GM21515 (cell line): Measurements from ENCODE around the gene BRD2.

Experiments used
- ATAC-seq: cut with Tn5 transposase; IDR thresholded peaks from one replicate; pipeline ENCODE4 v1.9.1; 2021; ENCODE audit not compliant: unreplicated experiment

Gene BRD2

GRCh38 chr6:32971242-32971580 lies 2.8 kb downstream of the BRD2 start:
- no peak for ATAC-seq

- ATAC-seq = peak; percentile 47
These were observed 3.4 kb downstream of the BRD2 start for GRCh38 chr6:32971581-32972352.

GRCh38 chr6:32972353-32973143 lies 4.2 kb downstream of the BRD2 start:
- no peak for ATAC-seq

GRCh38 chr6:32973144-32974015 lies 5.0 kb downstream of the BRD2 start:
- no peak for ATAC-seq

GRCh38 chr6:32974016-32974333 lies 5.6 kb downstream of the BRD2 start:
- no peak for ATAC-seq

GRCh38 chr6:32974541-32975308 lies 6.3 kb downstream of the BRD2 start:
- no peak for ATAC-seq

GRCh38 chr6:32975886-32976285 lies 7.5 kb downstream of the BRD2 start:
- ATAC-seq = no peak

- ATAC-seq = no peak
These were observed 8.1 kb downstream of the BRD2 start for GRCh38 chr6:32976334-32977069.

GRCh38 chr6:32977272-32977952 lies 9.0 kb downstream of the BRD2 start:
- ATAC-seq = no peak

GRCh38 chr6:32977953-32978324 lies 9.5 kb downstream of the BRD2 start:
- ATAC-seq = no peak

GRCh38 chr6:32979720-32980487 lies 11.5 kb downstream of the BRD2 start:
- no peak for ATAC-seq

- no peak for ATAC-seq
These were observed 12.2 kb downstream of the BRD2 start for GRCh38 chr6:32980488-32981038.

GRCh38 chr6:32982084-32982701 lies 13.8 kb downstream of the BRD2 start:
- ATAC-seq = no peak

- ATAC-seq = no peak
These were observed 14.5 kb downstream of the BRD2 start for GRCh38 chr6:32982702-32983492.

GRCh38 chr6:32983493-32983848 lies 15.1 kb downstream of the BRD2 start:
- ATAC-seq = no peak

GRCh38 chr6:32983964-32984621 lies 15.7 kb downstream of the BRD2 start:
- ATAC-seq = no peak
